IMR-90 (cell line): ENCODE data around the gene FAM174B. TPM values are rescaled to one million over a fixed set of nuclear protein-coding genes. Genes with fewer than 3 reads are reported as not detected.

ENCODE experiments used
- ATAC-seq: fragments of 200-7000 bp; cut with Tn5 transposase; 2 replicates; pipeline ENCODE4 v1.9.1; 2020; ENCODE audit warnings: low read depth, mild to moderate bottlenecking, moderate library complexity
- BruUV-seq: library from RNA; stranded (reverse); fragments of 400-500 nt; replicated peaks from 2 replicates; lab custom pipeline; 2021; lab: Mats Ljungman, UMichigan
- CTCF ChIA-PET: fragments of 300-600 bp; formaldehyde crosslinking; extraction: SDS; loops from one replicate; lab custom pipeline; 2021; ENCODE audit warnings: antibody characterized with exemption; lab: Yijun Ruan, JAX
- POLR2A ChIA-PET: fragments of 300-600 bp; sonication (Branson Sonifier 250); formaldehyde crosslinking; loops from one replicate; lab custom pipeline; 2022; ENCODE audit warnings: antibody characterized with exemption; ENCODE audit not compliant: unreplicated experiment; lab: Charles Lee
- DNase-seq: peaks from one replicate; pipeline ENCODE4 v3.0.0; 2013
- H2AFZ ChIP-seq: replicated peaks from 2 replicates; pipeline ENCODE3; 2013; ENCODE audit warnings: low read length, mild to moderate bottlenecking; ENCODE audit not compliant: poor library complexity
- H2AK5ac ChIP-seq: 2 replicates; pipeline ENCODE4 v1.6.1; 2013; ENCODE audit warnings: low read depth, low read length, inconsistent platforms
- H2AK9ac ChIP-seq: replicated peaks from 2 replicates; pipeline ENCODE3; 2013; ENCODE audit warnings: mild to moderate bottlenecking, low read depth, low read length, moderate library complexity; ENCODE audit not compliant: poor library complexity
- H2BK120ac ChIP-seq: 2 replicates; pipeline ENCODE4 v1.6.1; 2013; ENCODE audit warnings: low read depth, low read length, inconsistent platforms
- H2BK15ac ChIP-seq: 3 replicates; pipeline ENCODE4 v1.6.1; 2013; ENCODE audit warnings: low read depth, low read length, inconsistent platforms
- H2BK20ac ChIP-seq: 2 replicates; pipeline ENCODE4 v1.6.1; 2013; ENCODE audit warnings: low read depth, mild to moderate bottlenecking, inconsistent platforms, low read length, moderate library complexity
- H2BK5ac ChIP-seq: 2 replicates; pipeline ENCODE4 v1.6.1; 2013; ENCODE audit warnings: mild to moderate bottlenecking, low read depth, low read length, inconsistent platforms; ENCODE audit not compliant: poor library complexity, severe bottlenecking
- H3K14ac ChIP-seq: replicated peaks from 2 replicates; pipeline ENCODE4 v1.6.1; 2013; ENCODE audit warnings: low read depth, low read length, inconsistent platforms
- H3K18ac ChIP-seq: 2 replicates; pipeline ENCODE4 v1.6.1; 2013; ENCODE audit warnings: low read depth, low read length, control low read depth
- H3K23ac ChIP-seq: 2 replicates; pipeline ENCODE4 v1.6.1; 2013; ENCODE audit warnings: low read depth, low read length, inconsistent platforms
- H3K27ac ChIP-seq: 2 replicates; pipeline ENCODE4 v1.5.1; 2013; ENCODE audit warnings: mild to moderate bottlenecking, control low read depth, low read length; ENCODE audit not compliant: insufficient read depth
- H3K27me3 ChIP-seq: 2 replicates; pipeline ENCODE4 v1.6.1; 2013; ENCODE audit warnings: low read length; ENCODE audit not compliant: control insufficient read depth, insufficient read depth
- H3K36me3 ChIP-seq: 2 replicates; pipeline ENCODE4 v1.6.1; 2013; ENCODE audit warnings: low read length, mixed read lengths; ENCODE audit not compliant: control insufficient read depth, insufficient read depth
- H3K4ac ChIP-seq: 2 replicates; pipeline ENCODE4 v1.6.1; 2013; ENCODE audit warnings: low read depth, low read length, inconsistent platforms
- H3K4me1 ChIP-seq: 2 replicates; pipeline ENCODE4 v1.6.1; 2013; ENCODE audit warnings: low read length, mixed read lengths; ENCODE audit not compliant: control insufficient read depth, insufficient read depth
- H3K4me2 ChIP-seq: 2 replicates; pipeline ENCODE4 v1.6.1; 2013; ENCODE audit warnings: low read depth, mild to moderate bottlenecking, control low read depth, low read length, moderate library complexity
- H3K4me3 ChIP-seq: 2 replicates; pipeline ENCODE4 v1.5.1; 2013; ENCODE audit warnings: low read depth, mild to moderate bottlenecking, control low read depth, low read length, moderate library complexity; ENCODE audit not compliant: insufficient read depth
- H3K56ac ChIP-seq: 2 replicates; pipeline ENCODE4 v1.6.1; 2013; ENCODE audit warnings: low read length, inconsistent platforms; ENCODE audit not compliant: insufficient read depth; ENCODE audit errors: extremely low read depth
- H3K79me1 ChIP-seq, 2 experiments: 2 replicates each; pipeline ENCODE4 v1.6.1; 2013; ENCODE audit warnings: low read length in 2 of 2, inconsistent platforms in 1 of 2, low read depth in 1 of 2
- H3K9ac ChIP-seq: 2 replicates; pipeline ENCODE4 v1.6.1; 2013; ENCODE audit warnings: low read depth, low read length, control low read depth
- H3K9me1 ChIP-seq: 2 replicates; pipeline ENCODE4 v1.6.1; 2013; ENCODE audit warnings: low read length, inconsistent platforms; ENCODE audit not compliant: insufficient read depth
- H3K9me3 ChIP-seq: 2 replicates; pipeline ENCODE4 v1.6.1; 2013; ENCODE audit warnings: low read length; ENCODE audit not compliant: control insufficient read depth, insufficient read depth
- H4K20me1 ChIP-seq: 2 replicates; pipeline ENCODE4 v1.6.1; 2013; ENCODE audit warnings: low read length, inconsistent platforms; ENCODE audit not compliant: insufficient read depth
- H4K5ac ChIP-seq: 2 replicates; pipeline ENCODE4 v1.6.1; 2013; ENCODE audit warnings: mild to moderate bottlenecking, low read depth, low read length, control low read depth
- H4K8ac ChIP-seq, 2 experiments: 2 replicates each; pipeline ENCODE4 v1.6.1; 2013; ENCODE audit warnings: low read depth in 2 of 2, low read length in 2 of 2, control low read depth in 1 of 2, inconsistent platforms in 1 of 2
- H4K91ac ChIP-seq: 2 replicates; pipeline ENCODE4 v1.6.1; 2013; ENCODE audit warnings: low read depth, low read length, inconsistent platforms; ENCODE audit not compliant: insufficient read depth
- CEBPB ChIP-seq: IDR thresholded peaks from 2 replicates; pipeline ENCODE4 v1.6.1; 2012; ENCODE audit warnings: low read depth, low read length, improper control_type of control experiment
- CTCF ChIP-seq: conservative IDR thresholded peaks from 2 replicates; pipeline ENCODE4 v1.5.1; 2012; ENCODE audit warnings: mild to moderate bottlenecking, low read depth, low read length, improper control_type of control experiment
- ELK1 ChIP-seq: fragments of 150-350 bp; IDR thresholded peaks from 2 replicates; pipeline ENCODE4 v1.6.1; 2016; ENCODE audit warnings: low read depth, mild to moderate bottlenecking, low read length, moderate library complexity, borderline replicate concordance
- RCOR1 ChIP-seq: IDR thresholded peaks from 2 replicates; pipeline ENCODE4 v1.6.1; 2012; ENCODE audit warnings: mild to moderate bottlenecking, low read length, improper control_type of control experiment; ENCODE audit not compliant: insufficient replicate concordance
- SMC3 ChIP-seq: fragments of 150-350 bp; IDR thresholded peaks from 2 replicates; pipeline ENCODE4 v1.6.1; 2016; ENCODE audit warnings: low read depth, mild to moderate bottlenecking, antibody characterized with exemption, low read length, moderate library complexity
- USF2 ChIP-seq: fragments of 150-350 bp; IDR thresholded peaks from 2 replicates; pipeline ENCODE4 v1.6.1; 2017; ENCODE audit warnings: mild to moderate bottlenecking, antibody characterized with exemption, low read length, low read depth
- WGBS, 2 experiments: methylation state at CpG; one replicate each; pipeline versions ENCODE4 v1.1.5 to v1.1.7; 2013; ENCODE audit warnings: missing lambda C conversion rate in 2 of 2; ENCODE audit not compliant: insufficient read length in 1 of 2; ENCODE audit errors: extremely low coverage in 2 of 2; 5-methylcytosine and 5-hydroxymethylcytosine counted together
- dilution Hi-C: fragments of 300-500 bp; cut with HindIII; formaldehyde crosslinking; loops from one replicate; pipeline ENCODE4 v1.14.3; 2018; ENCODE audit warnings: low sequenced_read_pairs; ENCODE audit not compliant: unreplicated experiment
- in situ Hi-C: fragments of 300-500 bp; cut with MboI; formaldehyde crosslinking; loops from 3 replicates; pipeline ENCODE4 v1.14.3; 2019; ENCODE audit warnings: low sequenced_read_pairs, inconsistent platforms, mixed read lengths
- intact Hi-C: fragments of 100-400 bp; cut with micrococcal nuclease; formaldehyde crosslinking; loops from 2 replicates; pipeline ENCODE4 v1.10.0; 2022
- polyA plus RNA-seq, 3 experiments: library from polyadenylated mRNA; depleted of rRNA; stranded (reverse); fragments of >200 nt; gene quantifications; 2 replicates each; pipeline ENCODE4 v1.2.3, GENCODE V29; 2012; ENCODE audit warnings: low replicate concordance in 1 of 3
- total RNA-seq: library from RNA; depleted of rRNA; stranded (reverse); fragments of >200 nt; gene quantifications from 2 replicates; pipeline ENCODE4 v1.2.3, GENCODE V29; 2012

Gene FAM174B
- total and polyA plus RNA-seq, 2 of the 4 experiments (the other 2 are of a cell fraction): 0.18 to 0.56 TPM

GRCh38 chr15:92672102-92672501, 16.5 kb upstream of the FAM174B start:
- Histone ChIP-seq H3K23ac (no peak overlapping the region), H4K8ac (no peak overlapping the region), H3K36me3 (no peaks in the 10 kb centered on the region), H3K27ac (no peak overlapping the region), H2BK20ac (no peak overlapping the region), H3K9me3 (no peaks in the 10 kb centered on the region), H3K4me2 (no peak overlapping the region), H4K91ac (no peak overlapping the region), H3K14ac (no peak overlapping the region), H4K20me1 (no peaks in the 10 kb centered on the region), H3K4ac (no peak overlapping the region), H2AK9ac (no peak overlapping the region), H3K4me1 (peaks cover 2% of the 10 kb centered on the region; the same call in 1 of the 2 replicates), H3K4me3 (no peak overlapping the region), H3K56ac (no peak overlapping the region), H2BK120ac (no peak overlapping the region), H2BK15ac (no peak overlapping the region), H3K9ac (no peak overlapping the region), H3K9me1 (no peaks in the 10 kb centered on the region), H3K18ac (no peak overlapping the region), H3K79me1 (no peaks in the 10 kb centered on the region), H2AFZ (no peak overlapping the region), H2AK5ac (no peak overlapping the region), H4K5ac (no peak overlapping the region), H2BK5ac (no peak overlapping the region), H3K27me3 (peaks cover 14% of the 10 kb centered on the region)
- ATAC-seq: no peak
- dilution Hi-C loops (no loop called here), in situ Hi-C loops (no loop called here), intact Hi-C loops (no loop called here)
- WGBS, 2 experiments: no CpG with 5 or more reads among the region's 6 CpGs
- no TSS peak for BruUV-seq
- TF ChIP-seq SMC3 (no peak), USF2 (no peak), ELK1 (no peak), CEBPB (no peak), RCOR1 (no peak), CTCF (no peak)
- POLR2A ChIA-PET: no interaction called here
- CTCF ChIA-PET: no interaction called here
- no peak for DNase-seq
